IMR-90 (cell line): ENCODE measurements around the gene ABAT. TPM values are rescaled to one million over a fixed set of nuclear protein-coding genes. Genes with fewer than 3 reads are reported as not detected.

Experiments used
- ATAC-seq: fragments of 200-7000 bp; cut with Tn5 transposase; 2 replicates; pipeline ENCODE4 v1.9.1; 2020; ENCODE audit warnings: low read depth, mild to moderate bottlenecking, moderate library complexity
- BruUV-seq: library from RNA; stranded (reverse); fragments of 400-500 nt; replicated peaks from 2 replicates; lab custom pipeline; 2021; lab: Mats Ljungman, UMichigan
- CTCF ChIA-PET: fragments of 300-600 bp; formaldehyde crosslinking; extraction: SDS; loops from one replicate; lab custom pipeline; 2021; ENCODE audit warnings: antibody characterized with exemption; lab: Yijun Ruan, JAX
- POLR2A ChIA-PET: fragments of 300-600 bp; sonication (Branson Sonifier 250); formaldehyde crosslinking; loops from one replicate; lab custom pipeline; 2022; ENCODE audit warnings: antibody characterized with exemption; ENCODE audit not compliant: unreplicated experiment; lab: Charles Lee
- DNase-seq: peaks from one replicate; pipeline ENCODE4 v3.0.0; 2013
- H2AFZ ChIP-seq: replicated peaks from 2 replicates; pipeline ENCODE3; 2013; ENCODE audit warnings: low read length, mild to moderate bottlenecking; ENCODE audit not compliant: poor library complexity
- H2AK5ac ChIP-seq: 2 replicates; pipeline ENCODE4 v1.6.1; 2013; ENCODE audit warnings: low read depth, low read length, inconsistent platforms
- H2AK9ac ChIP-seq: replicated peaks from 2 replicates; pipeline ENCODE3; 2013; ENCODE audit warnings: mild to moderate bottlenecking, low read depth, low read length, moderate library complexity; ENCODE audit not compliant: poor library complexity
- H2BK120ac ChIP-seq: 2 replicates; pipeline ENCODE4 v1.6.1; 2013; ENCODE audit warnings: low read depth, low read length, inconsistent platforms
- H2BK15ac ChIP-seq: 3 replicates; pipeline ENCODE4 v1.6.1; 2013; ENCODE audit warnings: low read depth, low read length, inconsistent platforms
- H2BK20ac ChIP-seq: 2 replicates; pipeline ENCODE4 v1.6.1; 2013; ENCODE audit warnings: low read depth, mild to moderate bottlenecking, inconsistent platforms, low read length, moderate library complexity
- H2BK5ac ChIP-seq: 2 replicates; pipeline ENCODE4 v1.6.1; 2013; ENCODE audit warnings: mild to moderate bottlenecking, low read depth, low read length, inconsistent platforms; ENCODE audit not compliant: poor library complexity, severe bottlenecking
- H3K14ac ChIP-seq: replicated peaks from 2 replicates; pipeline ENCODE4 v1.6.1; 2013; ENCODE audit warnings: low read depth, low read length, inconsistent platforms
- H3K18ac ChIP-seq: 2 replicates; pipeline ENCODE4 v1.6.1; 2013; ENCODE audit warnings: low read depth, low read length, control low read depth
- H3K23ac ChIP-seq: 2 replicates; pipeline ENCODE4 v1.6.1; 2013; ENCODE audit warnings: low read depth, low read length, inconsistent platforms
- H3K27ac ChIP-seq: 2 replicates; pipeline ENCODE4 v1.5.1; 2013; ENCODE audit warnings: mild to moderate bottlenecking, control low read depth, low read length; ENCODE audit not compliant: insufficient read depth
- H3K27me3 ChIP-seq: 2 replicates; pipeline ENCODE4 v1.6.1; 2013; ENCODE audit warnings: low read length; ENCODE audit not compliant: control insufficient read depth, insufficient read depth
- H3K36me3 ChIP-seq: 2 replicates; pipeline ENCODE4 v1.6.1; 2013; ENCODE audit warnings: low read length, mixed read lengths; ENCODE audit not compliant: control insufficient read depth, insufficient read depth
- H3K4ac ChIP-seq: 2 replicates; pipeline ENCODE4 v1.6.1; 2013; ENCODE audit warnings: low read depth, low read length, inconsistent platforms
- H3K4me1 ChIP-seq: 2 replicates; pipeline ENCODE4 v1.6.1; 2013; ENCODE audit warnings: low read length, mixed read lengths; ENCODE audit not compliant: control insufficient read depth, insufficient read depth
- H3K4me2 ChIP-seq: 2 replicates; pipeline ENCODE4 v1.6.1; 2013; ENCODE audit warnings: low read depth, mild to moderate bottlenecking, control low read depth, low read length, moderate library complexity
- H3K4me3 ChIP-seq: 2 replicates; pipeline ENCODE4 v1.5.1; 2013; ENCODE audit warnings: low read depth, mild to moderate bottlenecking, control low read depth, low read length, moderate library complexity; ENCODE audit not compliant: insufficient read depth
- H3K56ac ChIP-seq: 2 replicates; pipeline ENCODE4 v1.6.1; 2013; ENCODE audit warnings: low read length, inconsistent platforms; ENCODE audit not compliant: insufficient read depth; ENCODE audit errors: extremely low read depth
- H3K79me1 ChIP-seq, 2 experiments: 2 replicates each; pipeline ENCODE4 v1.6.1; 2013; ENCODE audit warnings: low read length in 2 of 2, inconsistent platforms in 1 of 2, low read depth in 1 of 2
- H3K9ac ChIP-seq: 2 replicates; pipeline ENCODE4 v1.6.1; 2013; ENCODE audit warnings: low read depth, low read length, control low read depth
- H3K9me1 ChIP-seq: 2 replicates; pipeline ENCODE4 v1.6.1; 2013; ENCODE audit warnings: low read length, inconsistent platforms; ENCODE audit not compliant: insufficient read depth
- H3K9me3 ChIP-seq: 2 replicates; pipeline ENCODE4 v1.6.1; 2013; ENCODE audit warnings: low read length; ENCODE audit not compliant: control insufficient read depth, insufficient read depth
- H4K20me1 ChIP-seq: 2 replicates; pipeline ENCODE4 v1.6.1; 2013; ENCODE audit warnings: low read length, inconsistent platforms; ENCODE audit not compliant: insufficient read depth
- H4K5ac ChIP-seq: 2 replicates; pipeline ENCODE4 v1.6.1; 2013; ENCODE audit warnings: mild to moderate bottlenecking, low read depth, low read length, control low read depth
- H4K8ac ChIP-seq, 2 experiments: 2 replicates each; pipeline ENCODE4 v1.6.1; 2013; ENCODE audit warnings: low read depth in 2 of 2, low read length in 2 of 2, control low read depth in 1 of 2, inconsistent platforms in 1 of 2
- H4K91ac ChIP-seq: 2 replicates; pipeline ENCODE4 v1.6.1; 2013; ENCODE audit warnings: low read depth, low read length, inconsistent platforms; ENCODE audit not compliant: insufficient read depth
- BHLHE40 ChIP-seq: fragments of 150-350 bp; IDR thresholded peaks from 2 replicates; pipeline ENCODE4 v1.6.1; 2016; ENCODE audit warnings: mild to moderate bottlenecking, low read depth, low read length
- CEBPB ChIP-seq: IDR thresholded peaks from 2 replicates; pipeline ENCODE4 v1.6.1; 2012; ENCODE audit warnings: low read depth, low read length, improper control_type of control experiment
- CHD1 ChIP-seq: IDR thresholded peaks from 2 replicates; pipeline ENCODE4 v1.6.1; 2012; ENCODE audit warnings: low read depth, low read length, improper control_type of control experiment
- CTCF ChIP-seq: conservative IDR thresholded peaks from 2 replicates; pipeline ENCODE4 v1.5.1; 2012; ENCODE audit warnings: mild to moderate bottlenecking, low read depth, low read length, improper control_type of control experiment
- ELK1 ChIP-seq: fragments of 150-350 bp; IDR thresholded peaks from 2 replicates; pipeline ENCODE4 v1.6.1; 2016; ENCODE audit warnings: low read depth, mild to moderate bottlenecking, low read length, moderate library complexity, borderline replicate concordance
- MAFK ChIP-seq: IDR thresholded peaks from 2 replicates; pipeline ENCODE4 v1.6.1; 2012; ENCODE audit warnings: low read depth, low read length, improper control_type of control experiment
- MAZ ChIP-seq: IDR thresholded peaks from 2 replicates; pipeline ENCODE4 v1.6.1; 2012; ENCODE audit warnings: low read depth, mild to moderate bottlenecking, low read length, improper control_type of control experiment, moderate library complexity, borderline replicate concordance
- MXI1 ChIP-seq: IDR thresholded peaks from 2 replicates; pipeline ENCODE4 v1.6.1; 2012; ENCODE audit warnings: low read depth, mild to moderate bottlenecking, low read length, moderate library complexity, borderline replicate concordance
- NFE2L2 ChIP-seq: fragments of 150-350 bp; IDR thresholded peaks from 2 replicates; pipeline ENCODE4 v1.6.1; 2016; ENCODE audit warnings: low read depth, mild to moderate bottlenecking, low read length
- POLR2A ChIP-seq: IDR thresholded peaks from 2 replicates; pipeline ENCODE4 v1.6.1; 2012; ENCODE audit warnings: mild to moderate bottlenecking, low read depth, low read length
- RAD21 ChIP-seq: IDR thresholded peaks from 2 replicates; pipeline ENCODE4 v1.6.1; 2012; ENCODE audit warnings: low read length, improper control_type of control experiment
- RCOR1 ChIP-seq: IDR thresholded peaks from 2 replicates; pipeline ENCODE4 v1.6.1; 2012; ENCODE audit warnings: mild to moderate bottlenecking, low read length, improper control_type of control experiment; ENCODE audit not compliant: insufficient replicate concordance
- RFX5 ChIP-seq: IDR thresholded peaks from 2 replicates; pipeline ENCODE4 v1.8.0; 2012; ENCODE audit warnings: low read depth, mild to moderate bottlenecking, low read length, moderate library complexity
- SMC3 ChIP-seq: fragments of 150-350 bp; IDR thresholded peaks from 2 replicates; pipeline ENCODE4 v1.6.1; 2016; ENCODE audit warnings: low read depth, mild to moderate bottlenecking, antibody characterized with exemption, low read length, moderate library complexity
- USF2 ChIP-seq: fragments of 150-350 bp; IDR thresholded peaks from 2 replicates; pipeline ENCODE4 v1.6.1; 2017; ENCODE audit warnings: mild to moderate bottlenecking, antibody characterized with exemption, low read length, low read depth
- WGBS, 2 experiments: methylation state at CpG; one replicate each; pipeline versions ENCODE4 v1.1.5 to v1.1.7; 2013; ENCODE audit warnings: missing lambda C conversion rate in 2 of 2; ENCODE audit not compliant: insufficient read length in 1 of 2; ENCODE audit errors: extremely low coverage in 2 of 2; 5-methylcytosine and 5-hydroxymethylcytosine counted together
- dilution Hi-C: fragments of 300-500 bp; cut with HindIII; formaldehyde crosslinking; loops from one replicate; pipeline ENCODE4 v1.14.3; 2018; ENCODE audit warnings: low sequenced_read_pairs; ENCODE audit not compliant: unreplicated experiment
- in situ Hi-C: fragments of 300-500 bp; cut with MboI; formaldehyde crosslinking; loops from 3 replicates; pipeline ENCODE4 v1.14.3; 2019; ENCODE audit warnings: low sequenced_read_pairs, inconsistent platforms, mixed read lengths
- intact Hi-C: fragments of 100-400 bp; cut with micrococcal nuclease; formaldehyde crosslinking; loops from 2 replicates; pipeline ENCODE4 v1.10.0; 2022
- polyA plus RNA-seq, 3 experiments: library from polyadenylated mRNA; depleted of rRNA; stranded (reverse); fragments of >200 nt; gene quantifications; 2 replicates each; pipeline ENCODE4 v1.2.3, GENCODE V29; 2012; ENCODE audit warnings: low replicate concordance in 1 of 3
- total RNA-seq: library from RNA; depleted of rRNA; stranded (reverse); fragments of >200 nt; gene quantifications from 2 replicates; pipeline ENCODE4 v1.2.3, GENCODE V29; 2012

The ABAT gene
- total and polyA plus RNA-seq, 2 of the 4 experiments (the other 2 are of a cell fraction), result 4.5 to 6.9 TPM

GRCh38 chr16:8630255-8630953 is 44.0 kb upstream of the ABAT start:
- Histone ChIP-seq H3K9me3 (no peaks in the 10 kb centered on the region), H3K4me3 (no peak overlapping the region), H3K56ac (no peak overlapping the region), H3K27me3 (no peaks in the 10 kb centered on the region), H4K91ac (no peak overlapping the region), H3K79me1 (peaks cover 7 to 10% of the 10 kb centered on the region in 2 experiments), H3K27ac (no peak overlapping the region), H3K9ac (no peak overlapping the region), H3K4me2 (no peak overlapping the region), H2BK15ac (no peak overlapping the region), H3K18ac (no peak overlapping the region), H2BK120ac (no peak overlapping the region), H2BK5ac (no peak overlapping the region), H3K23ac (no peak overlapping the region), H3K4me1 (no peaks in the 10 kb centered on the region), H2BK20ac (no peak overlapping the region), H3K9me1 (no peaks in the 10 kb centered on the region), H3K4ac (no peak overlapping the region), H2AK9ac (no peak overlapping the region), H3K36me3 (peaks cover 74% of the 10 kb centered on the region), H4K5ac (no peak overlapping the region), H4K20me1 (peaks cover 7% of the 10 kb centered on the region; the same call in 1 of the 2 replicates), H3K14ac (no peak overlapping the region), H2AK5ac (no peak overlapping the region), H2AFZ (no peak overlapping the region), H4K8ac (no peak overlapping the region)
- no TSS peak for BruUV-seq
- ATAC-seq (no peak), DNase-seq (no peak)
- TF ChIP-seq MAZ (no peak), RCOR1 (no peak), USF2 (no peak), CTCF (no peak), BHLHE40 (no peak), MAFK (no peak), NFE2L2 (no peak), MXI1 (no peak), ELK1 (no peak), POLR2A (no peak), RFX5 (no peak), CEBPB (no peak), RAD21 (no peak), SMC3 (no peak), CHD1 (no peak)
- ChIA-PET POLR2A (interaction anchor here (0.6 kb wide), 1 partner anchor 20 kb away, joined by 4 read pairs; no protein-coding TSS in a partner anchor), CTCF (no interaction called here)
- WGBS, 2 experiments, result 98% methylated on average over 4 of the region's 11 CpGs; no CpG with 5 or more reads in 1 of the 2 experiments
- in situ Hi-C loops (no loop called here), dilution Hi-C loops (no loop called here), intact Hi-C loops (no loop called here)
